Measurements from ENCODE around the gene TMEM88. TPM values are rescaled to one million over a fixed set of nuclear protein-coding genes. Genes with fewer than 3 reads are reported as not detected.

TMEM88 gene
- polyA plus RNA-seq, 4 donors: 3.8 to 17.5 (median 7.3) TPM

DNA sequence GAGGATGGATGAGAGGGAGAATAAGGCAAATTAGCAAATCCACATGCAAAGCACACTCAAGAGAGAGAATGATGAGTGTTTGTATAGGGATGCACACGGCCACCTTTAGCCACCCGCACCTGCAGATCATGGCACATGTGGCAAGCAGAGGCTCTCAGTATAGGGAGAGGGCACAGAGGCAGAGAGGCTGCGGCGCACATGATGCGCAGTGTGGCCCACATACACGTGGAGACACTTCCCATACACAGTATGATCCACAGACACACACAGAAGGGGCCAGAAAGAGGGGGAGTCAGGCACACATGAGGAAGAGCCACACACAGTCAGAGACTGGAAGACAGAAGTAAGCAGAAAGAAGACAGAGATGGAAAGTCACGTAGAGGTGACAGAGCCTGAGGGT is 27.2 kb downstream of the TMEM88 start:
- Histone ChIP-seq H3K36me3 (ENCODE audit: control insufficient read depth in 3 of 3, insufficient read depth in 2 of 3, low read depth in 1 of 3, low read length in 3 of 3) (peaks cover 0 to 21% (median 4%) of the 10 kb centered on the region in 3 donors), H3K4me1 (ENCODE audit: control insufficient read depth in 3 of 3, insufficient read depth in 2 of 3, low read depth in 1 of 3, low read length in 2 of 3) (peaks cover 2 to 48% (median 6%) of the 10 kb centered on the region in 3 donors), H3K27ac (ENCODE audit: low read depth in 1 of 3, low read length in 2 of 3) (peak overlapping the region in 2 of 3 donors; percentile 3 to 11), H3K27me3 (ENCODE audit: control insufficient read depth in 3 of 3, insufficient read depth in 3 of 3, low read length in 3 of 3) (no peaks in the 10 kb centered on the region), H3K9me3 (ENCODE audit: control insufficient read depth in 2 of 2, insufficient read depth in 1 of 2, low read depth in 1 of 2, low read length in 1 of 2) (no peaks in the 10 kb centered on the region), H3K4me3 (ENCODE audit: low read depth in 1 of 3, low read length in 3 of 3) (no peak overlapping the region)
- no peak for FAIRE-seq
- whole genome bisulfite sequencing, 3 donors: 76 to 78% (median 76%) methylated on average over 7 of the region's 7 CpGs
- no peak for DNase-seq

GRCh38 chr17:7882629-7883028 is 27.8 kb downstream of the TMEM88 start:
- Histone ChIP-seq H3K9me3 (ENCODE audit: control insufficient read depth in 2 of 2, insufficient read depth in 1 of 2, low read depth in 1 of 2, low read length in 1 of 2) (no peaks in the 10 kb centered on the region), H3K27me3 (ENCODE audit: control insufficient read depth in 3 of 3, insufficient read depth in 3 of 3, low read length in 3 of 3) (no peaks in the 10 kb centered on the region), H3K36me3 (ENCODE audit: control insufficient read depth in 3 of 3, insufficient read depth in 2 of 3, low read depth in 1 of 3, low read length in 3 of 3) (peaks cover 0 to 21% (median 4%) of the 10 kb centered on the region in 3 donors), H3K4me1 (ENCODE audit: control insufficient read depth in 3 of 3, insufficient read depth in 2 of 3, low read depth in 1 of 3, low read length in 2 of 3) (peaks cover 2 to 48% (median 6%) of the 10 kb centered on the region in 3 donors), H3K27ac (ENCODE audit: low read depth in 1 of 3, low read length in 2 of 3) (peak overlapping the region; percentile 3 to 52 (median 11)), H3K4me3 (ENCODE audit: low read depth in 1 of 3, low read length in 3 of 3) (no peak overlapping the region)
- FAIRE-seq: no peak
- no peak for DNase-seq
- 68 to 87% (median 77%) methylated on average over 3 of the region's 3 CpGs for WGBS, 3 donors

DNA sequence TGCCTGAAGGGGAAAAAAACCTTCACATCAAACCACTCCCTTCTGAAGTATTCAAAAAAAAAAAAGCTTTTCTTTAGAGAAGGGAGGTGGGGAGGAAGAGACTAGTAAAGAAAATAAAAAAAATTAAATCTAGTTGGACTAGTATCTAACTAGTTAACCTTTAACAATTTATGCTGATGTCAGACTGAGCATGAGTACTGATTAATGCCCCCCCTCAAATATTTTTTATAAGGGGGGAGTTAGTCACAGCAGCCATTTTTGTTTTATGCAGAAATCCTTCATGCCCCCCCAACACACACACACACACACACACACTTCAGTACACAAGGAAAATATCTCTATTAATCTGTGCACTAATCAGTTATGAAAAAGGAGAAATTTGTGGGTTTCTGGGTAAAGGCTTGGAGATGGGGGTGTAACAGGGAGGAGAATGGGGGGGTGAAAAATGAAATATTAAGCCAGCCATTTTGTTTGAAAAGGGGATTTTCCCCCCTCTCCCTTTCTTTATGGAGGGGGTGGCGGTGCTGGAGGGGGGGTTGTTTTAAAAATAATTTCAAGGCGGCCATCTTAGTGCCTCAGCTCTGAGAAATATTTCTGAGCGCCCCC is 29.0 kb downstream of the TMEM88 start:
- 0 to 2% (median 0%) methylated on average over 2 to 3 of the region's 3 CpGs for WGBS, 3 donors
- peaks cover 2 to 59% (median 16%) of the 10 kb centered on the region in 3 donors for H3K4me1 ChIP-seq (ENCODE audit: control insufficient read depth in 3 of 3, insufficient read depth in 2 of 3, low read depth in 1 of 3, low read length in 2 of 3)
- H3K9me3 ChIP-seq (ENCODE audit: control insufficient read depth in 2 of 2, insufficient read depth in 1 of 2, low read depth in 1 of 2, low read length in 1 of 2): no peaks in the 10 kb centered on the region
- H3K27me3 ChIP-seq (ENCODE audit: control insufficient read depth in 3 of 3, insufficient read depth in 3 of 3, low read length in 3 of 3): no peaks in the 10 kb centered on the region
- H3K4me3 ChIP-seq (ENCODE audit: low read depth in 1 of 3, low read length in 3 of 3): peak overlapping the region in 1 of 3 donors; percentile 52
- FAIRE-seq (no peak), DNase-seq (peak in 1 of 2 donors; percentile 66)
- peak overlapping the region in 1 of 3 donors; percentile 74 for H3K27ac ChIP-seq (ENCODE audit: low read depth in 1 of 3, low read length in 2 of 3)
- H3K36me3 ChIP-seq (ENCODE audit: control insufficient read depth in 3 of 3, insufficient read depth in 2 of 3, low read depth in 1 of 3, low read length in 3 of 3): peaks cover 0 to 17% (median 4%) of the 10 kb centered on the region in 3 donors

DNA sequence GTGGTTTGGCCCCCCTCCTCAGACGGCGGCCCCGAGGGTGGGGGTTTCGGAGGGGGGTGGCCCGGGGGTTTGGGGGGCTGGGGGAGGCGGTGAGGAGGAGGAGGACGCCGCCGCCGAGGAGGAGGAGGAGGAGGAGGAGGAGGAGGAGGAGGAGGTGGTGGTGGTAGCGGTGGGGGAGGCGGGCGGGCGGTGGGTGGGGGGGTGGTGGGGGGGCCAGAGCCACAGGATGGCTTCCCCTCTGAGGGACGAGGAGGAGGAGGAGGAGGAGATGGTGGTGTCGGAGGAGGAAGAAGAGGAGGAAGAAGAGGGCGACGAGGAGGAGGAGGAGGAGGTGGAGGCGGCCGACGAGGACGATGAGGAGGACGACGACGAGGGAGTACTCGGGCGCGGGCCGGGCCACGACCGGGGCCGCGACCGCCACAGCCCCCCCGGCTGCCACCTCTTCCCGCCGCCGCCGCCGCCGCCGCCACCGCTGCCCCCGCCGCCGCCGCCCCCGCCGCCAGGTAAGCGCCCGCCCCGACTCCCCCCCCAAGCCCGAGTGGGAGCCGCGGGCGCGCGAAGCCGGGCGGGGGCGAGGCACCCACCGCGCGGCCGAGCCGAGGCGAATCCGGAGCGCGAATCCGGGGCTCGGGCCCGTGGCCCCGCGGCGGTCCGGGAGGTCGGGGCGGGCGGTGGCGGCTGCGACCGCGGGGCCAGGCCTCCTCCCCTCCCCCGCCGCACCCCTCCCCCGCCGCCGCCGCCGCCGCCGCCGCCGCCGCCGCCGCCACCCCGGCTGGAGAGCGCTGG is 29.9 kb downstream of the TMEM88 start:
- DNase-seq (peak in 1 of 2 donors; percentile 39), FAIRE-seq (no peak)
- whole genome bisulfite sequencing, 3 donors: 0 to 4% (median 0%) methylated on average over 1 to 87 of the region's 100 CpGs
- peak overlapping the region; percentile 68 to 87 (median 86) for H3K4me3 ChIP-seq (ENCODE audit: low read depth in 1 of 3, low read length in 3 of 3)
- no peaks in the 10 kb centered on the region for H3K27me3 ChIP-seq (ENCODE audit: control insufficient read depth in 3 of 3, insufficient read depth in 3 of 3, low read length in 3 of 3)
- H3K36me3 ChIP-seq (ENCODE audit: control insufficient read depth in 3 of 3, insufficient read depth in 2 of 3, low read depth in 1 of 3, low read length in 3 of 3): peaks cover 0 to 20% (median 4%) of the 10 kb centered on the region in 3 donors
- H3K9me3 ChIP-seq (ENCODE audit: control insufficient read depth in 2 of 2, insufficient read depth in 1 of 2, low read depth in 1 of 2, low read length in 1 of 2): no peaks in the 10 kb centered on the region
- H3K4me1 ChIP-seq (ENCODE audit: control insufficient read depth in 3 of 3, insufficient read depth in 2 of 3, low read depth in 1 of 3, low read length in 2 of 3): peaks cover 5 to 67% (median 23%) of the 10 kb centered on the region in 3 donors
- peak overlapping the region; percentile 66 to 91 (median 89) for H3K27ac ChIP-seq (ENCODE audit: low read depth in 1 of 3, low read length in 2 of 3)

- WGBS, 3 donors: 0 to 1% (median 0%) methylated on average over 35 to 64 of the region's 64 CpGs
- Histone ChIP-seq H3K9me3 (ENCODE audit: control insufficient read depth in 2 of 2, insufficient read depth in 1 of 2, low read depth in 1 of 2, low read length in 1 of 2) (no peaks in the 10 kb centered on the region), H3K27ac (ENCODE audit: low read depth in 1 of 3, low read length in 2 of 3) (peak overlapping the region; percentile 66 to 93 (median 89)), H3K4me3 (ENCODE audit: low read depth in 1 of 3, low read length in 3 of 3) (peak overlapping the region; percentile 68 to 87 (median 86)), H3K36me3 (ENCODE audit: control insufficient read depth in 3 of 3, insufficient read depth in 2 of 3, low read depth in 1 of 3, low read length in 3 of 3) (peaks cover 0 to 24% (median 4%) of the 10 kb centered on the region in 3 donors), H3K27me3 (ENCODE audit: control insufficient read depth in 3 of 3, insufficient read depth in 3 of 3, low read length in 3 of 3) (no peaks in the 10 kb centered on the region), H3K4me1 (ENCODE audit: control insufficient read depth in 3 of 3, insufficient read depth in 2 of 3, low read depth in 1 of 3, low read length in 2 of 3) (peaks cover 5 to 63% (median 24%) of the 10 kb centered on the region in 3 donors)
- FAIRE-seq (no peak), DNase-seq (peak in 1 of 2 donors; percentile 60)
Measured at GRCh38 chr17:7885367-7886226, 30.7 kb downstream of the TMEM88 start.

- H3K4me1 ChIP-seq (ENCODE audit: control insufficient read depth in 3 of 3, insufficient read depth in 2 of 3, low read depth in 1 of 3, low read length in 2 of 3): peaks cover 5 to 59% (median 24%) of the 10 kb centered on the region in 3 donors
- H3K36me3 ChIP-seq (ENCODE audit: control insufficient read depth in 3 of 3, insufficient read depth in 2 of 3, low read depth in 1 of 3, low read length in 3 of 3): peaks cover 4 to 29% (median 5%) of the 10 kb centered on the region in 3 donors
- 1 to 2% (median 2%) methylated on average over 30 of the region's 30 CpGs for WGBS, 3 donors
- H3K27me3 ChIP-seq (ENCODE audit: control insufficient read depth in 3 of 3, insufficient read depth in 3 of 3, low read length in 3 of 3): no peaks in the 10 kb centered on the region
- DNase-seq: peak; percentile 38 to 67
- peak overlapping the region; percentile 68 to 87 (median 86) for H3K4me3 ChIP-seq (ENCODE audit: low read depth in 1 of 3, low read length in 3 of 3)
- H3K27ac ChIP-seq (ENCODE audit: low read depth in 1 of 3, low read length in 2 of 3): peak overlapping the region; percentile 66 to 93 (median 89)
- no peak for FAIRE-seq
- H3K9me3 ChIP-seq (ENCODE audit: control insufficient read depth in 2 of 2, insufficient read depth in 1 of 2, low read depth in 1 of 2, low read length in 1 of 2): no peaks in the 10 kb centered on the region
Measured at GRCh38 chr17:7886227-7887037, 31.6 kb downstream of the TMEM88 start.

GRCh38 chr17:7887038-7887481 is 32.2 kb downstream of the TMEM88 start:
- WGBS, 3 donors: 3 to 4% (median 4%) methylated on average over 8 of the region's 8 CpGs
- Histone ChIP-seq H3K4me3 (ENCODE audit: low read depth in 1 of 3, low read length in 3 of 3) (peak overlapping the region; percentile 68 to 87 (median 86)), H3K27me3 (ENCODE audit: control insufficient read depth in 3 of 3, insufficient read depth in 3 of 3, low read length in 3 of 3) (no peaks in the 10 kb centered on the region), H3K36me3 (ENCODE audit: control insufficient read depth in 3 of 3, insufficient read depth in 2 of 3, low read depth in 1 of 3, low read length in 3 of 3) (peaks cover 2 to 30% (median 4%) of the 10 kb centered on the region in 3 donors), H3K9me3 (ENCODE audit: control insufficient read depth in 2 of 2, insufficient read depth in 1 of 2, low read depth in 1 of 2, low read length in 1 of 2) (no peaks in the 10 kb centered on the region), H3K4me1 (ENCODE audit: control insufficient read depth in 3 of 3, insufficient read depth in 2 of 3, low read depth in 1 of 3, low read length in 2 of 3) (peaks cover 5 to 53% (median 24%) of the 10 kb centered on the region in 3 donors), H3K27ac (ENCODE audit: low read depth in 1 of 3, low read length in 2 of 3) (peak overlapping the region; percentile 66 to 93 (median 89))
- DNase-seq (no peak), FAIRE-seq (no peak)

Data from small intestine (tissue), 7 donors.